GM10266 (cell line): ENCODE results near the gene TGFBI.

Source experiments
- DNase-seq: peaks from one replicate; pipeline ENCODE4 v3.0.0; 2012; ENCODE audit errors: extremely low spot score
- CTCF ChIP-seq: IDR thresholded peaks from 2 replicates; pipeline ENCODE4 v1.5.1; 2012; ENCODE audit warnings: mild to moderate bottlenecking, low read depth; ENCODE audit not compliant: control insufficient read depth, insufficient read depth; ENCODE audit errors: missing control alignments

TGFBI gene

DNA sequence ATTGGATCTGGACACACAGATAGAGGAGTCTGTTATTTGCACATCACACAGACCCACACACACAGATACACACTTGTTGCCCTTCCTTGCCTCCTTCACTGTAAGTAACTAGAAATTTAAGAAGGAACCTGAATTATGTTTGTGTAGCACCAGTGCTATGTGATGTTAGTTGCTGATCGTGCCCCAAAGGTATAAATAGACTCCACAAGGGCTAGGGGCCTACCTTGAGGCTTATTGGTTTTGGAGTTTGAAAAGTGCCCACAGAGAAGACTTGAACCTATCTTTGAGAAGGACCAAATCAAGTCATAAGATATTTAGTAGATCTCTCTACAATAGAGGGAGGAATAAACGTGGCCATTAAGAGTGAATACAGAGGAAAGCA is 8.8 kb upstream of the TGFBI start:
- TF ChIP-seq CTCF, result no peak
- no peak for DNase-seq

DNA sequence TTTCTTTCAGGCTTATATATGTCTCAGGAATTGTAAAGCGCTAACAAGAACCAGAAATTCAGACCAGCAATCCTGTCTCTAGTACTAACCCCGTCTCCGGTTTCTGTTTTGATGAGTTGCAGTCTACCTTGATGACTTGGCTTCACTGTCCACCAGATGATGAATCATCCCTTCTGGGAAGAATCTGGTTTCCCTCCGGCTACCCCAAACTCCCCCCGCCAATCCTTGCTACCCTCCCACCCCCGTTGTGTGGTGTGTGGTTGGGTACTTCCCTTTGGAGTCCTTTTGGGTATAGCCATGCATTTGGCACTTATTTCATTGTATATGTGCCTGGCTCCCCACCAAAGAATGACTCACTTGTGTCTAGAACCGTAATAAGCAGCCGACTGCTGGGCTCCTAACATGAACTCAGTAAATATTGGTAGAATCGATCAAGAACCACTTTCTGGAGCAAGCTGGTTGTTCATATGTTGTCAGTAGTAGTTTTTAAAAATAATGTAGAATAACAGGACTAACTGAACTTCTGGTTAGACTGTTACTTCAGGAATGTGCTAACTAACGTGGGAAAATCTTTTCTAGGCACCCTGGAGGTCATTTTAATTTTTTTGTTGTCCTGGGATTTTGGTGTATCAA is 8.3 kb upstream of the TGFBI start:
- no peak for TF ChIP-seq CTCF
- DNase-seq, result no peak

DNA sequence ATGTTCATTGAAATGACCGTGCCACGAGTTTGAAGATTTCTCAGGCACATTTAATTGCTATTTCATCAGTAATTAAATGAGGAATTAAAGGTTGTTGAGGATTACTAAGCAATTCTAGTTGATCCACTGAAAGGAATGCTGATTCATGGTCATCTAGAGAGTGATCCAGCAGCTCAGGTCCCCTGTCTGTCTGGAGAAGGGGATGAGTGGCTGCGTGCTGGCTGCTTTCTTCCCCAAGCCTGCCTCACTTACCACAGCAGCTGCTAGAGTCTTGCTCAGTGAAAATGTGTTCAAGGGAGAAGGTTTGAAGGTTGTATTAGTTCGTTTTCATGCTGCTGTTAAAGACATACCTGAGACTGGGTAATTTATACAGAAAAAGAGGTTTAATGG is 7.8 kb upstream of the TGFBI start:
- TF ChIP-seq CTCF, result no peak
- no peak for DNase-seq

DNA sequence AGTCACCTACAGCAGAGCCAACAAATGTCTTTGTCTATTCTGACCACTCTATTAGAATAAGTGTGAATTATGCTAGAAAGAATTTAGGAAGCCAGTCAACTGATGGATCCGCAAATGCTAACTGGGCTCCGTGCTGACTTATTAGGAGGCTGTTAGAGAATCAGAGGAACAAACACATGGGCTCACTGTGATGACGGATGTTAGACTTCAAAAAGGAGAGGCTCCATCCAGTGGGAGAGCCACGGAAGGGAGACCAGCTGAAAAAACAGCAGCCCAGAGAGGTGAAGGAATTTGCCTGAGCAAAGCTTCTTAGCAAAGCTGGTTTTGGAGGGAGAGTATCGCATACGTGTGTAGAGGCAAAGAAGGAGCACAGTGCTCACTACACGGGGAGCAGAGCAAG is 5.8 kb upstream of the TGFBI start:
- no peak for TF ChIP-seq CTCF
- DNase-seq, result no peak

DNA sequence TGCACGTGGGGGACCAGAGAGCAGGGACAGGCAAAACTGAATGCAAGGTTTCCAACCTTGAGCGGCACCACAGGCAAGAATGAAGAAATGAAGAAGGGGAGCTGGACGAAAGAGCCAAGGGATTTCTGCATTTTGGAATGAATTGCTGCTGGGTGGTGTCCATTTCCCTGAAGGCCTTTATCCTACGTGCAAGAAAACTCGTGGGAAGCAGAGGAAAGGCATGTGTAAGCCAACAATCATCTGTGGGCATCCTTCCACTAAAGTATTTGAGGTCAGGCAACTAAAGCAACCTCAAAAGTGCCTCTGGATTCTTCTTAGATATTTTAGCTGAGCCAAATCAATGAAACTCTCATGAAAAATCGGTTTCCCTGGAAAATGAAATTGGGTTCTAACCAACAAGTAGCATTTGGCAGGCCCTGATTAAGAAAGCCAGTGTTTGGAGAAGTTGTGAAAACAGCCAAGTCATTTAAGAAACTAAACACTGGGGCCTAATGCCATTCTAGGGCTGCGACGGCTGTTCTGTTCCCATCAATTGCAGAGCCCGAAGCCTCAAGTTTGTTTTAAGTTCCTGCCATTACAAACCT is 4.7 kb upstream of the TGFBI start:
- no peak for DNase-seq
- TF ChIP-seq CTCF, result no peak

- no peak for TF ChIP-seq CTCF
- no peak for DNase-seq
Measured at GRCh38 chr5:136025900-136026299, 2.9 kb upstream of the TGFBI start.

GRCh38 chr5:136026636-136027035 is 2.2 kb upstream of the TGFBI start:
- no peak for DNase-seq
- TF ChIP-seq CTCF, result no peak
